GDM1 (cell line): ENCODE measurements around the gene ELAVL3.
"Not testable (repeated sequence)": the region's sequence is repeated elsewhere in the genome, so short reads cannot be mapped to it uniquely, and the experiment has no call there.

Experiments used
- DNase-seq: peaks from one replicate; lab custom pipeline; 2025; lab: John Stamatoyannopoulos, UW

Gene ELAVL3

GRCh38 chr19:11406703-11407236 lies 74.1 kb downstream of the ELAVL3 start:
- DNase-seq: not testable (repeated sequence)

GRCh38 chr19:11405846-11406643 lies 74.8 kb downstream of the ELAVL3 start:
- DNase-seq: no peak

GRCh38 chr19:11404588-11405222 lies 76.1 kb downstream of the ELAVL3 start:
- DNase-seq: no peak

GRCh38 chr19:11401808-11402543 lies 78.9 kb downstream of the ELAVL3 start:
- DNase-seq: no peak
